Measurements from ENCODE around the gene SLFNL1.

- TF ChIP-seq POLR2A (IDR thresholded peaks at IDR 0.05) = no peak
- no peak for TF ChIP-seq POLR2AphosphoS5 (IDR thresholded peaks at IDR 0.05)
- TF ChIP-seq CTCF (IDR thresholded peaks at IDR 0.05) = no peak
Observed at GRCh38 chr1:41022424-41022823, 899 bp upstream of the SLFNL1 start.

All from upper lobe of left lung (tissue), 4 donors.